H9 (cell line): ENCODE results near the gene COL17A1. TPM values are rescaled to one million over a fixed set of nuclear protein-coding genes. Genes with fewer than 3 reads are reported as not detected.
A peak's percentile ranks its signal among the peaks of the same experiment; 100 is the strongest.

Source experiments
- DNase-seq: peaks from one replicate; pipeline ENCODE4 v3.0.0-alpha.2; 2017
- H2AFZ ChIP-seq: one replicate; pipeline ENCODE4 v1.6.1; 2013; ENCODE audit warnings: mild to moderate bottlenecking, low read length, control low read depth, moderate library complexity
- H2AK5ac ChIP-seq: 2 replicates; pipeline ENCODE4 v1.6.1; 2013; ENCODE audit warnings: low read length, control low read depth, mixed read lengths; ENCODE audit not compliant: insufficient read length
- H2BK120ac ChIP-seq: one replicate; pipeline ENCODE4 v1.6.1; 2013; ENCODE audit warnings: low read depth, mild to moderate bottlenecking, low read length, control low read depth, inconsistent platforms; ENCODE audit not compliant: poor library complexity, severe bottlenecking
- H2BK12ac ChIP-seq: 2 replicates; pipeline ENCODE4 v1.6.1; 2013; ENCODE audit warnings: low read length, control low read depth, mixed read lengths, low read depth; ENCODE audit not compliant: insufficient read length
- H2BK15ac ChIP-seq: 2 replicates; pipeline ENCODE4 v1.6.1; 2013; ENCODE audit warnings: low read depth, low read length, control low read depth
- H2BK20ac ChIP-seq: one replicate; pipeline ENCODE4 v1.6.1; 2013; ENCODE audit warnings: low read depth, mild to moderate bottlenecking, low read length, control low read depth, inconsistent platforms; ENCODE audit not compliant: poor library complexity, severe bottlenecking
- H2BK5ac ChIP-seq: 2 replicates; pipeline ENCODE4 v1.6.1; 2013; ENCODE audit warnings: low read length, control low read depth, mixed read lengths; ENCODE audit not compliant: insufficient read length
- H3K14ac ChIP-seq: 2 replicates; pipeline ENCODE4 v1.6.1; 2013; ENCODE audit warnings: low read length, control low read depth; ENCODE audit not compliant: insufficient read depth
- H3K18ac ChIP-seq: 2 replicates; pipeline ENCODE4 v1.6.1; 2013; ENCODE audit warnings: low read depth, mild to moderate bottlenecking, mixed read lengths, low read length, control low read depth; ENCODE audit not compliant: insufficient read length
- H3K23ac ChIP-seq: 2 replicates; pipeline ENCODE4 v1.6.1; 2013; ENCODE audit warnings: low read length, control low read depth, mixed read lengths, low read depth; ENCODE audit not compliant: insufficient read length
- H3K23me2 ChIP-seq: 2 replicates; pipeline ENCODE4 v1.6.1; 2013; ENCODE audit warnings: low read depth, mild to moderate bottlenecking, mixed read lengths, low read length, control low read depth; ENCODE audit not compliant: insufficient read length, poor library complexity, severe bottlenecking
- H3K27ac ChIP-seq: 2 replicates; pipeline ENCODE4 v1.5.1; 2013; ENCODE audit warnings: low read length, control low read depth, mixed read lengths, low read depth; ENCODE audit not compliant: insufficient read length
- H3K27me3 ChIP-seq: 2 replicates; pipeline ENCODE4 v1.6.1; 2013; ENCODE audit warnings: low read length, control low read depth, inconsistent platforms; ENCODE audit not compliant: insufficient read depth
- H3K4ac ChIP-seq: 2 replicates; pipeline ENCODE4 v1.6.1; 2013; ENCODE audit warnings: low read depth, mild to moderate bottlenecking, control low read depth, inconsistent platforms, low read length, moderate library complexity
- H3K4me1 ChIP-seq: 2 replicates; pipeline ENCODE4 v1.6.1; 2013; ENCODE audit warnings: low read length, control low read depth, inconsistent platforms; ENCODE audit not compliant: insufficient read depth
- H3K4me2 ChIP-seq: 2 replicates; pipeline ENCODE4 v1.6.1; 2013; ENCODE audit warnings: low read length, control low read depth, mixed read lengths; ENCODE audit not compliant: insufficient read length, insufficient read depth
- H3K56ac ChIP-seq: 2 replicates; pipeline ENCODE4 v1.6.1; 2013; ENCODE audit warnings: low read depth, mild to moderate bottlenecking, mixed read lengths, low read length, control low read depth; ENCODE audit not compliant: insufficient read length
- H3K79me1 ChIP-seq: 2 replicates; pipeline ENCODE4 v1.6.1; 2013; ENCODE audit warnings: low read depth, mild to moderate bottlenecking, moderate library complexity, low read length, control low read depth, inconsistent platforms; ENCODE audit not compliant: insufficient read depth, poor library complexity, severe bottlenecking
- H3K79me2 ChIP-seq: 2 replicates; pipeline ENCODE4 v1.6.1; 2013; ENCODE audit warnings: low read length, control low read depth, inconsistent platforms; ENCODE audit not compliant: insufficient read depth
- H3K9ac ChIP-seq: 2 replicates; pipeline ENCODE4 v1.6.1; 2013; ENCODE audit warnings: low read length, control low read depth, mixed read lengths; ENCODE audit not compliant: insufficient read length; ENCODE audit errors: extremely low read depth
- H3K9me3 ChIP-seq: one replicate; pipeline ENCODE4 v1.6.1; 2013; ENCODE audit warnings: low read depth, low read length, inconsistent platforms; ENCODE audit not compliant: control insufficient read depth
- H3T11ph ChIP-seq: one replicate; pipeline ENCODE4 v1.6.1; 2013; ENCODE audit warnings: mild to moderate bottlenecking, low read length, control low read depth, inconsistent platforms
- H4K20me1 ChIP-seq: one replicate; pipeline ENCODE4 v1.6.1; 2013; ENCODE audit not compliant: control insufficient read depth, insufficient read length, insufficient read depth
- H4K5ac ChIP-seq: 2 replicates; pipeline ENCODE4 v1.6.1; 2013; ENCODE audit warnings: low read depth, mild to moderate bottlenecking, mixed read lengths, low read length, control low read depth; ENCODE audit not compliant: insufficient read length
- H4K8ac ChIP-seq: replicated peaks from 2 replicates; pipeline ENCODE4 v1.6.1; 2013; ENCODE audit warnings: low read length, control low read depth, mixed read lengths, low read depth; ENCODE audit not compliant: insufficient read length
- H4K91ac ChIP-seq: 2 replicates; pipeline ENCODE4 v1.6.1; 2013; ENCODE audit warnings: low read depth, mild to moderate bottlenecking, moderate library complexity, mixed read lengths, low read length, control low read depth; ENCODE audit not compliant: insufficient read length
- H3K27ac Mint-ChIP-seq, 3 experiments: 2 replicates in 2 of 3; 3 replicates in 1 of 3; pipeline ENCODE4 v1.8.0; 2020 to 2021; ENCODE audit warnings: mixed read lengths in 3 of 3, mild to moderate bottlenecking in 1 of 3, moderate library complexity in 1 of 3
- H3K27me3 Mint-ChIP-seq: 2 replicates; pipeline ENCODE4 v1.8.0; 2021; ENCODE audit warnings: low read depth, mild to moderate bottlenecking, moderate library complexity, mixed read lengths
- H3K36me3 Mint-ChIP-seq, 3 experiments: 2 replicates in 2 of 3; 3 replicates in 1 of 3; pipeline ENCODE4 v1.8.0; 2020 to 2021; ENCODE audit warnings: low read depth in 3 of 3, mixed read lengths in 3 of 3; ENCODE audit not compliant: insufficient read depth in 1 of 3
- H3K4me1 Mint-ChIP-seq, 2 experiments: 2 replicates each; pipeline ENCODE4 v1.8.0; 2020; ENCODE audit warnings: mixed read lengths in 2 of 2
- H3K4me3 Mint-ChIP-seq, 2 experiments: 2 replicates in 1 of 2; 3 replicates in 1 of 2; pipeline ENCODE4 v1.8.0; 2020 to 2021; ENCODE audit warnings: mild to moderate bottlenecking in 2 of 2, mixed read lengths in 2 of 2, moderate library complexity in 1 of 2
- H3K9me3 Mint-ChIP-seq, 2 experiments: 2 replicates in 1 of 2; 3 replicates in 1 of 2; pipeline ENCODE4 v1.8.0; 2020; ENCODE audit warnings: mild to moderate bottlenecking in 2 of 2, mixed read lengths in 2 of 2, moderate library complexity in 1 of 2
- CTCF ChIP-seq: fragments of 200-600 bp; sonication (generic); conservative IDR thresholded peaks from 3 replicates; pipeline ENCODE4 v1.8.0; 2021; ENCODE audit warnings: antibody characterized with exemption, mild to moderate bottlenecking
- WGBS: extraction: QIAGEN DNeasy Blood & Tissue Kit; methylation state at CpG from one replicate; pipeline ENCODE4 v1.1.7; 2013; ENCODE audit warnings: missing lambda C conversion rate, low lambda C conversion rate, mixed read lengths; ENCODE audit not compliant: insufficient read length; ENCODE audit errors: extremely low coverage; 5-methylcytosine and 5-hydroxymethylcytosine counted together
- total RNA-seq: library from RNA; stranded (reverse); gene quantifications from 2 replicates; pipeline ENCODE4 v1.2.1, GENCODE V29; 2021

COL17A1 gene
- total RNA-seq, 1 experiment from 2014 or later, result 1.9 TPM

- no peak overlapping the region for H4K8ac ChIP-seq
- no peak overlapping the region for H2BK5ac ChIP-seq
- DNase-seq, result no peak
- peaks cover 0 to 6% (median 0%) of the 10 kb centered on the region in 3 experiments; a peak in 2 of 7 replicates for H3K36me3 Mint-ChIP-seq
- no peak overlapping the region for H4K91ac ChIP-seq
- no peak for TF ChIP-seq CTCF
- no peak overlapping the region for H3K23ac ChIP-seq
- H2BK12ac ChIP-seq, result no peak overlapping the region
- no CpG with 5 or more reads among the region's 11 CpGs for WGBS
- no peak overlapping the region for H2BK15ac ChIP-seq
- no peaks in the 10 kb centered on the region for H3K79me1 ChIP-seq
- H3K18ac ChIP-seq, result no peak overlapping the region
- no peak overlapping the region for H2AK5ac ChIP-seq
- no peaks in the 10 kb centered on the region; the same call in 1 of the 2 replicates for H3K27me3 Mint-ChIP-seq
- no peaks in the 10 kb centered on the region for H3K9me3 Mint-ChIP-seq
- no peak overlapping the region for H3K9ac ChIP-seq
- no peaks in the 10 kb centered on the region for H3K27me3 ChIP-seq
- no peaks in the 10 kb centered on the region for H3K23me2 ChIP-seq
- peaks cover 4% of the 10 kb centered on the region; the same call in 1 of the 2 replicates for H3K4me1 ChIP-seq
- H3K14ac ChIP-seq, result no peak overlapping the region; the same call in 1 of the 2 replicates
- peaks cover 25 to 31% of the 10 kb centered on the region in 2 experiments for H3K4me1 Mint-ChIP-seq
- no peak overlapping the region for H3K4me3 Mint-ChIP-seq
- no peak overlapping the region for H2AFZ ChIP-seq
- H3K4me2 ChIP-seq, result no peak overlapping the region
- no peak overlapping the region for H3K27ac ChIP-seq
- no peak overlapping the region for H3K56ac ChIP-seq
- no peak overlapping the region for H4K5ac ChIP-seq
- H3K79me2 ChIP-seq, result no peaks in the 10 kb centered on the region
- H3K9me3 ChIP-seq, result no peaks in the 10 kb centered on the region
- no peak overlapping the region for H2BK20ac ChIP-seq
- H4K20me1 ChIP-seq, result no peaks in the 10 kb centered on the region
- no peak overlapping the region for H3K4ac ChIP-seq
- peak overlapping the region; percentile 70 to 86 (median 78); a peak in 5 of 7 replicates for H3K27ac Mint-ChIP-seq
- H3T11ph ChIP-seq, result no peak overlapping the region
- no peak overlapping the region for H2BK120ac ChIP-seq
These were observed 51.7 kb downstream of the COL17A1 start for GRCh38 chr10:104033966-104034365.
